Keratinocyte (primary cell): ENCODE data around the gene TCF7L2.

ENCODE experiments used
- EZH2 ChIP-seq: IDR thresholded peaks from one replicate; pipeline ENCODE4 v1.6.1; 2012; ENCODE audit warnings: inconsistent platforms, mild to moderate bottlenecking, low read length, moderate library complexity
- TF ChIP-seq, protein P1 (sequence below), 3 experiments: IDR thresholded peaks in 1 of 3; conservative IDR thresholded peaks in 1 of 3; optimal IDR thresholded peaks in 1 of 3; 2 replicates in 2 of 3; 3 replicates in 1 of 3; pipeline versions ENCODE3 to v1.5.1; 2011; ENCODE audit warnings: low read length in 3 of 3, mild to moderate bottlenecking in 3 of 3, moderate library complexity in 2 of 3, control low read depth in 1 of 3, inconsistent platforms in 1 of 3; ENCODE audit not compliant: insufficient read depth in 2 of 3; ENCODE audit errors: extremely low read depth in 1 of 3

DNA sequence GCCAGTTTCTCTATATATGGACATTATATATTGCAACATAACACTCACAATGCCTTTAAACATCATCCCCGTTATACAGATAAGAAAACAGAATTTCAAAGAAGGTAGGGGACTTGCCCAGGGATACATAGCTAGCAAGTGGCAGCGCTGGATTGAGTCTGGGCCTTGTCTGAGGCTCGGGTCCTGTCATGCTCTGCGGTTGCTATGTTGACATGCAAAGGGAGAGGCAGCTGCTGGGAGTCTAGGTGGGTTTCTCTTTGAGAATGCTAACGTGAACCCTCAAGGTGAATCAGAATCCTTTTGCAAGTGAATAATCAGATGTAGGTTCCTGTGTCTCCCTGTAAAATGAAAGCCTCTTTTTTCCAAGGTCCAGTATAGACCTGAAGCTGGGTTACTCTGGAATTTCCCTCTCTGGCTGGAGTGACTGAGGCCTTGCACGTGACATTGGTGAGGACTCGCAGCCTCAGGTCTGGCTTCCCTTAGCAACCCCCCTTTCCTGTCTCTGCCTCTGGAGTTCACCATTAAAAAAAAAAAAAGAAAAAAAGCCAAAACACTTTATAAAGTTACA is 38.9 kb downstream of the TCF7L2 start:
- TF ChIP-seq, protein P1, sequence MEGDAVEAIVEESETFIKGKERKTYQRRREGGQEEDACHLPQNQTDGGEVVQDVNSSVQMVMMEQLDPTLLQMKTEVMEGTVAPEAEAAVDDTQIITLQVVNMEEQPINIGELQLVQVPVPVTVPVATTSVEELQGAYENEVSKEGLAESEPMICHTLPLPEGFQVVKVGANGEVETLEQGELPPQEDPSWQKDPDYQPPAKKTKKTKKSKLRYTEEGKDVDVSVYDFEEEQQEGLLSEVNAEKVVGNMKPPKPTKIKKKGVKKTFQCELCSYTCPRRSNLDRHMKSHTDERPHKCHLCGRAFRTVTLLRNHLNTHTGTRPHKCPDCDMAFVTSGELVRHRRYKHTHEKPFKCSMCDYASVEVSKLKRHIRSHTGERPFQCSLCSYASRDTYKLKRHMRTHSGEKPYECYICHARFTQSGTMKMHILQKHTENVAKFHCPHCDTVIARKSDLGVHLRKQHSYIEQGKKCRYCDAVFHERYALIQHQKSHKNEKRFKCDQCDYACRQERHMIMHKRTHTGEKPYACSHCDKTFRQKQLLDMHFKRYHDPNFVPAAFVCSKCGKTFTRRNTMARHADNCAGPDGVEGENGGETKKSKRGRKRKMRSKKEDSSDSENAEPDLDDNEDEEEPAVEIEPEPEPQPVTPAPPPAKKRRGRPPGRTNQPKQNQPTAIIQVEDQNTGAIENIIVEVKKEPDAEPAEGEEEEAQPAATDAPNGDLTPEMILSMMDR (optimal IDR thresholded peaks at IDR 0.05 in 1 of 3, IDR thresholded peaks at IDR 0.05 in 1 of 3, conservative IDR thresholded peaks at IDR 0.05 in 1 of 3; ENCODE audit: extremely low read depth in 1 of 3, insufficient read depth in 2 of 3, low read length in 3 of 3), result no peak
- no peak for TF ChIP-seq EZH2
